ENCODE results near the gene PALLD. TPM values are rescaled to one million over a fixed set of nuclear protein-coding genes. Genes with fewer than 3 reads are reported as not detected.
A peak's percentile ranks its signal among the peaks of the same experiment; 100 is the strongest.

PALLD gene
- polyA plus RNA-seq, 1 donor (not counting 4 experiments of a cell fraction or from before 2014, with no cell fraction given): 136 TPM

GRCh38 chr4:168841000-168841671 is 344.3 kb downstream of the PALLD start:
- no peak for DNase-seq (ENCODE audit: low read depth, low spot score)
- dilution Hi-C loops (cut with MboI; ENCODE audit: extremely low pct_ligation_motif_present, low sequenced_read_pairs): no loop called here
- H3K27ac ChIP-seq (ENCODE audit: control insufficient read depth, insufficient read depth, low read length): peak overlapping the region; percentile 60
- H3K9me3 ChIP-seq (ENCODE audit: control insufficient read depth, low read depth, low read length): no peaks in the 10 kb centered on the region
- H3K36me3 ChIP-seq (ENCODE audit: control insufficient read depth in 2 of 2, extremely low read depth in 1 of 2, insufficient read depth in 2 of 2, low read length in 2 of 2): peaks cover 18 to 26% of the 10 kb centered on the region in 2 experiments
- H4K20me1 ChIP-seq (ENCODE audit: control insufficient read depth, extremely low read depth, insufficient read depth, low read length): peaks cover 2% of the 10 kb centered on the region
- peaks cover 73% of the 10 kb centered on the region for H3K4me1 ChIP-seq (ENCODE audit: control insufficient read depth, extremely low read depth, insufficient read depth, low read length)
- peak overlapping the region in 1 of 3 experiments; percentile 8 for H3K4me3 ChIP-seq (ENCODE audit: control insufficient read depth in 2 of 3, extremely low read depth in 1 of 3, insufficient read depth in 2 of 3, low read depth in 1 of 3, low read length in 3 of 3)
- no peak for FAIRE-seq
- peaks cover 2% of the 10 kb centered on the region for H3K9me1 ChIP-seq (ENCODE audit: control insufficient read depth, extremely low read depth, insufficient read depth, low read length)
- peaks cover 96% of the 10 kb centered on the region for H3K79me2 ChIP-seq (ENCODE audit: control insufficient read depth, insufficient read depth, low read length)
- H2AFZ ChIP-seq (ENCODE audit: control insufficient read depth, low read length): no peak overlapping the region
- H3K27me3 ChIP-seq (ENCODE audit: control insufficient read depth, extremely low read depth, insufficient read depth, low read length): no peaks in the 10 kb centered on the region
- no peak for TF ChIP-seq EZH2 (IDR thresholded peaks at IDR 0.05; ENCODE audit: low read length)
- TF ChIP-seq, protein P1, sequence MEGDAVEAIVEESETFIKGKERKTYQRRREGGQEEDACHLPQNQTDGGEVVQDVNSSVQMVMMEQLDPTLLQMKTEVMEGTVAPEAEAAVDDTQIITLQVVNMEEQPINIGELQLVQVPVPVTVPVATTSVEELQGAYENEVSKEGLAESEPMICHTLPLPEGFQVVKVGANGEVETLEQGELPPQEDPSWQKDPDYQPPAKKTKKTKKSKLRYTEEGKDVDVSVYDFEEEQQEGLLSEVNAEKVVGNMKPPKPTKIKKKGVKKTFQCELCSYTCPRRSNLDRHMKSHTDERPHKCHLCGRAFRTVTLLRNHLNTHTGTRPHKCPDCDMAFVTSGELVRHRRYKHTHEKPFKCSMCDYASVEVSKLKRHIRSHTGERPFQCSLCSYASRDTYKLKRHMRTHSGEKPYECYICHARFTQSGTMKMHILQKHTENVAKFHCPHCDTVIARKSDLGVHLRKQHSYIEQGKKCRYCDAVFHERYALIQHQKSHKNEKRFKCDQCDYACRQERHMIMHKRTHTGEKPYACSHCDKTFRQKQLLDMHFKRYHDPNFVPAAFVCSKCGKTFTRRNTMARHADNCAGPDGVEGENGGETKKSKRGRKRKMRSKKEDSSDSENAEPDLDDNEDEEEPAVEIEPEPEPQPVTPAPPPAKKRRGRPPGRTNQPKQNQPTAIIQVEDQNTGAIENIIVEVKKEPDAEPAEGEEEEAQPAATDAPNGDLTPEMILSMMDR (optimal IDR thresholded peaks at IDR 0.05 in 1 of 3, IDR thresholded peaks at IDR 0.05 in 1 of 3, conservative IDR thresholded peaks at IDR 0.05 in 1 of 3; ENCODE audit: extremely low read depth in 1 of 3, insufficient read depth in 2 of 3, low read length in 3 of 3): no peak
- H3K4me2 ChIP-seq (ENCODE audit: control insufficient read depth, extremely low read depth, insufficient read depth, low read depth, low read length): peak overlapping the region; percentile 78
- peak overlapping the region; percentile 23 for H3K9ac ChIP-seq (ENCODE audit: control insufficient read depth, extremely low read depth, insufficient read depth, low read length)

DNA sequence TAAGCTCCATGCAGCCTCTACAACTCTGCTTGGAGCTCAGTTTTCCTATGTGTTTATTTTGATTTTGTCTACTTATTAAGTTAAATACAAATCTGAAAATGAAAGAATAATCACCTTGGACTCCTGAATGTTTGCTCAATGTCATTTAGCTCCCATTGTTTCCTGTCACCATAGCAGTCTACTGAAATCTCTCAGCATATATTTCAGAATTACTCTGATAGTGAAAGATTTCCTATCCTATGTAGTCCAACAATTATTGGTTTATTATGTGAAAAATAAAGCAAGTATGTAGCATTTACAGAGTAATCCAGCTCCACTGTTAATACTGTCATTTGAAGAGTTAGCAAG is 344.8 kb downstream of the PALLD start:
- H3K79me2 ChIP-seq (ENCODE audit: control insufficient read depth, insufficient read depth, low read length): peaks cover 96% of the 10 kb centered on the region
- H3K9me3 ChIP-seq (ENCODE audit: control insufficient read depth, low read depth, low read length): no peaks in the 10 kb centered on the region
- peaks cover 2% of the 10 kb centered on the region for H4K20me1 ChIP-seq (ENCODE audit: control insufficient read depth, extremely low read depth, insufficient read depth, low read length)
- H2AFZ ChIP-seq (ENCODE audit: control insufficient read depth, low read length): no peak overlapping the region
- FAIRE-seq (no peak), DNase-seq (ENCODE audit: low read depth, low spot score) (no peak)
- no peaks in the 10 kb centered on the region for H3K27me3 ChIP-seq (ENCODE audit: control insufficient read depth, extremely low read depth, insufficient read depth, low read length)
- peaks cover under 1% of the 10 kb centered on the region for H3K9me1 ChIP-seq (ENCODE audit: control insufficient read depth, extremely low read depth, insufficient read depth, low read length)
- H3K4me2 ChIP-seq (ENCODE audit: control insufficient read depth, extremely low read depth, insufficient read depth, low read depth, low read length): peak overlapping the region; percentile 78
- H3K27ac ChIP-seq (ENCODE audit: control insufficient read depth, insufficient read depth, low read length): peak overlapping the region; percentile 60
- H3K4me3 ChIP-seq (ENCODE audit: control insufficient read depth in 2 of 3, extremely low read depth in 1 of 3, insufficient read depth in 2 of 3, low read depth in 1 of 3, low read length in 3 of 3): peak overlapping the region in 1 of 3 experiments; percentile 8
- peak overlapping the region; percentile 23 for H3K9ac ChIP-seq (ENCODE audit: control insufficient read depth, extremely low read depth, insufficient read depth, low read length)
- dilution Hi-C loops (cut with MboI; ENCODE audit: extremely low pct_ligation_motif_present, low sequenced_read_pairs): no loop called here
- peaks cover 21% of the 10 kb centered on the region in 2 experiments for H3K36me3 ChIP-seq (ENCODE audit: control insufficient read depth in 2 of 2, extremely low read depth in 1 of 2, insufficient read depth in 2 of 2, low read length in 2 of 2)
- TF ChIP-seq EZH2 (IDR thresholded peaks at IDR 0.05; ENCODE audit: low read length): no peak
- TF ChIP-seq, protein P1 (optimal IDR thresholded peaks at IDR 0.05 in 1 of 3, IDR thresholded peaks at IDR 0.05 in 1 of 3, conservative IDR thresholded peaks at IDR 0.05 in 1 of 3; ENCODE audit: extremely low read depth in 1 of 3, insufficient read depth in 2 of 3, low read length in 3 of 3): no peak
- H3K4me1 ChIP-seq (ENCODE audit: control insufficient read depth, extremely low read depth, insufficient read depth, low read length): peaks cover 71% of the 10 kb centered on the region

Data from keratinocyte (primary cell).